HFFc6 (cell line): ENCODE results near the gene LAMB4. TPM values are rescaled to one million over a fixed set of nuclear protein-coding genes. Genes with fewer than 3 reads are reported as not detected.

ENCODE experiments used
- DNase-seq: peaks from one replicate; pipeline ENCODE4 v3.0.0-alpha.2; 2018
- H3K27ac Mint-ChIP-seq: 2 replicates; pipeline ENCODE4 v1.8.0; 2020; ENCODE audit warnings: mild to moderate bottlenecking, mixed read lengths
- H3K27me3 Mint-ChIP-seq: 2 replicates; pipeline ENCODE4 v1.8.0; 2021; ENCODE audit warnings: mild to moderate bottlenecking, moderate library complexity, mixed read lengths; ENCODE audit not compliant: insufficient read depth
- H3K36me3 Mint-ChIP-seq: 2 replicates; pipeline ENCODE4 v1.8.0; 2021; ENCODE audit warnings: low read depth, mixed read lengths
- H3K4me1 Mint-ChIP-seq: 2 replicates; pipeline ENCODE4 v1.8.0; 2020; ENCODE audit warnings: low read depth, mixed read lengths
- H3K4me3 Mint-ChIP-seq: 2 replicates; pipeline ENCODE4 v1.8.0; 2020; ENCODE audit warnings: mild to moderate bottlenecking, moderate library complexity, mixed read lengths
- H3K9me3 Mint-ChIP-seq: 2 replicates; pipeline ENCODE4 v1.8.0; 2020; ENCODE audit warnings: mild to moderate bottlenecking, mixed read lengths
- CTCF ChIP-seq: fragments of 200-600 bp; sonication (generic); IDR thresholded peaks from 2 replicates; pipeline ENCODE4 v1.5.0; 2021; ENCODE audit warnings: antibody characterized with exemption, mild to moderate bottlenecking
- total RNA-seq, 6 experiments: library from RNA; stranded (reverse); fragmentation: NEBNext Ultra II Directional; extraction: Animal tissue kit (Norgen Biotek cat#: 25700); gene quantifications; 2 replicates in 1 of 6; 3 replicates in 5 of 6; pipeline ENCODE4 v1.2.3, GENCODE V29; 2021

The LAMB4 gene
- total RNA-seq, 6 experiments from 2014 or later = 0.16 to 0.24 TPM; not detected in 4

GRCh38 chr7:108012499-108013430, 117.4 kb downstream of the LAMB4 start:
- Mint-ChIP-seq H3K27me3 (no peaks in the 10 kb centered on the region; the same call in 1 of the 2 replicates), H3K4me3 (no peak overlapping the region), H3K27ac (no peak overlapping the region), H3K36me3 (no peaks in the 10 kb centered on the region), H3K9me3 (no peaks in the 10 kb centered on the region), H3K4me1 (peaks cover 53% of the 10 kb centered on the region)
- DNase-seq = no peak
- TF ChIP-seq CTCF = no peak

DNA sequence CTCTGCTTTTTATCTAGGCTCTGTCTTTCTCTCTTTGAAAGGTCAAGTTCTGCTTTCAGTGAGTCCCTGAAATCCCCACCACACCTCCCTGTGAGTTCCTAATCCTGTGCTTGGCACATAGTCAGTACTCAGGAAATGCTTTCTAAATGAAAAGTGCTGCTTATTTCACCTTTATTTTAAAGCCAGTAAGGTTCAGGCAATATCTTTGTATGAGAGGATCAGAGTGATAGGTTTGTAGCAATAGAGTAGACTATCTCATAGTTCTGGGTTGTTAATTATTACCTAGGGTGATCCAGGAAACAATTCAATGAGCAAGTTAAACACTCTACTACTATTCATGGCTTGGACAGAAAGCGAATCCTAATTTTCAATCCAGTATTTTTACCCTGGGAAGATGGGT, 119.8 kb downstream of the LAMB4 start:
- no peak for TF ChIP-seq CTCF
- H3K27ac Mint-ChIP-seq = no peak overlapping the region
- no peaks in the 10 kb centered on the region; the same call in none of the 2 replicates for H3K27me3 Mint-ChIP-seq
- DNase-seq = no peak
- no peaks in the 10 kb centered on the region for H3K36me3 Mint-ChIP-seq
- no peak overlapping the region for H3K4me3 Mint-ChIP-seq
- H3K9me3 Mint-ChIP-seq = no peaks in the 10 kb centered on the region
- peaks cover 30% of the 10 kb centered on the region for H3K4me1 Mint-ChIP-seq

DNA sequence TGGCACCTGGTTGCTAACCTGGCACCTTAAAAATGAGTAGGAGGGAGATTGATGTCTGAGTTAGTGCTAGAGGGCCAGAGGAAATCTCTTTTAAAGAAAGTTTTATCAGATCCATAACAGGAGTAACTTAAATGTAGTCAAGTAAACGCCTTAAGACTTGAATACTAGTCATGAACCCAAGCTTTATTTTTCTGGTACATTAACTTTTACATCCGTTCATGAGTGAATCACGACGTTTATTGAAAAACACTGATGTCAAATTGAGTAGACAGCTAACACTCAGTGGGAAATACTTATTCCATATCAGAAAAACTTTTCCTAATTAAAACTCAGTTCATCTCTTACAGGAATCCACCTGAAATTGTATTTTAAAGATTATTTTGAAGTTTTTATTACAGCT, 120.3 kb downstream of the LAMB4 start:
- no peak for DNase-seq
- Mint-ChIP-seq H3K27ac (no peak overlapping the region), H3K9me3 (no peaks in the 10 kb centered on the region), H3K4me3 (no peak overlapping the region), H3K36me3 (no peaks in the 10 kb centered on the region), H3K4me1 (peaks cover 29% of the 10 kb centered on the region), H3K27me3 (peaks cover 3% of the 10 kb centered on the region)
- TF ChIP-seq CTCF = no peak

DNA sequence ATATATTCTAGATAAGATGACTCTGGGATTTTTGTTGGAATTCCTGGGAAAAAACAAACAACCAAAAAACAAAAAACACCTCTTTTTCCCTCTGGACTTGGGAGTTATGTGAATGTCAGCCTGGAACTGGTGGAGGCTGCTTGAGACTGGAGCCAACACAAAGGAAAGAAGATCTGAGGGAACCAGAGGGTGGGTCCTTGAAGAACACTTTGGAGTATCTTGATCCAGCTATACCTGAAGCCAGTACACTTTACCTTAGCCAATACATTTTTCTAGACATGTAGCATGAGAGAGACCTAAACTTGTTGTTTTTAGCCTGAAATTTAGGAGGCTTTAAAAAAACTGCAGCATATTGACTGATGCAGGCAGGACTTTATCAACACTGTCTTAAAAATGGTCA, 121.3 kb downstream of the LAMB4 start:
- no peak overlapping the region for H3K27ac Mint-ChIP-seq
- no peak overlapping the region for H3K4me3 Mint-ChIP-seq
- H3K9me3 Mint-ChIP-seq = no peaks in the 10 kb centered on the region
- DNase-seq = no peak
- no peak for TF ChIP-seq CTCF
- peaks cover 29% of the 10 kb centered on the region for H3K4me1 Mint-ChIP-seq
- H3K27me3 Mint-ChIP-seq = peaks cover 6% of the 10 kb centered on the region
- H3K36me3 Mint-ChIP-seq = no peaks in the 10 kb centered on the region

DNA sequence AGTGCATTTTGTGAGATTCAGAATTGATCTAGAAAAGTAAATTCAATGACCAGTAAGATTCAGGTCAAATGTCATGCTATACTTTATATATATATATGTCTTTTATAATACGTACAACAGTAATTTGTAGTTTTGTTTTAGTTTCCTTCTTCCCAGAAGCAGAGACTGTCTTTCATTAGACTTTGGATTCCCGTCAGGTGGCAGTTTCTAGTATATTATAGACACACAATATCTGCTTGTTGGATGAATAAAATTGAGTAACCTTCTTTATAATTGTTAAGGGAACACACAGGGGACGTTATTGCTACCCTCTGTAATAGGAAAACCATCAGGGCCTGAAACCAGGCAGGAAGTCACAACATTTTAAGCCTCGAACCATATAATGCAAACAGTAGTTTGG, 121.9 kb downstream of the LAMB4 start:
- Mint-ChIP-seq H3K36me3 (no peaks in the 10 kb centered on the region), H3K27ac (no peak overlapping the region), H3K4me1 (peaks cover 26% of the 10 kb centered on the region), H3K9me3 (no peaks in the 10 kb centered on the region), H3K4me3 (no peak overlapping the region), H3K27me3 (peaks cover 8% of the 10 kb centered on the region)
- no peak for DNase-seq
- no peak for TF ChIP-seq CTCF
